Epithelial cell of esophagus (primary cell): Measurements from ENCODE around the gene CRYBA2.

Experiments
- DNase-seq: peaks from one replicate; pipeline ENCODE4 v3.0.0; 2010; ENCODE audit warnings: low read depth
- H3K4me3 ChIP-seq: 2 replicates; pipeline ENCODE4 v1.5.1; 2011; ENCODE audit warnings: mild to moderate bottlenecking, low read length, control low read depth
- CTCF ChIP-seq: IDR thresholded peaks from 2 replicates; pipeline ENCODE4 v1.5.1; 2011; ENCODE audit warnings: low read depth, mild to moderate bottlenecking, low read length, control low read depth, inconsistent platforms; ENCODE audit not compliant: insufficient read depth; ENCODE audit errors: missing control alignments

The CRYBA2 gene

GRCh38 chr2:218954541-218955300, 38.5 kb downstream of the CRYBA2 start:
- TF ChIP-seq CTCF, result no peak
- H3K4me3 ChIP-seq, result no peak overlapping the region
- no peak for DNase-seq

- H3K4me3 ChIP-seq, result no peak overlapping the region
- no peak for TF ChIP-seq CTCF
- DNase-seq, result no peak
These were observed 39.8 kb downstream of the CRYBA2 start for GRCh38 chr2:218953366-218953954.

GRCh38 chr2:218952160-218952559, 41.1 kb downstream of the CRYBA2 start:
- TF ChIP-seq CTCF, result no peak
- no peak overlapping the region for H3K4me3 ChIP-seq
- DNase-seq, result no peak

GRCh38 chr2:218946621-218947020, 46.6 kb downstream of the CRYBA2 start:
- no peak overlapping the region for H3K4me3 ChIP-seq
- TF ChIP-seq CTCF, result no peak
- DNase-seq, result no peak

GRCh38 chr2:218944759-218945404, 48.3 kb downstream of the CRYBA2 start:
- DNase-seq, result no peak
- no peak for TF ChIP-seq CTCF
- H3K4me3 ChIP-seq, result no peak overlapping the region
